ENCODE measurements around the gene MTARC1. TPM values are rescaled to one million over a fixed set of nuclear protein-coding genes. Genes with fewer than 3 reads are reported as not detected.
A peak's percentile ranks its signal among the peaks of the same experiment; 100 is the strongest.

Gene MTARC1
- polyA plus RNA-seq, 1 experiment = 2.6 TPM

DNA sequence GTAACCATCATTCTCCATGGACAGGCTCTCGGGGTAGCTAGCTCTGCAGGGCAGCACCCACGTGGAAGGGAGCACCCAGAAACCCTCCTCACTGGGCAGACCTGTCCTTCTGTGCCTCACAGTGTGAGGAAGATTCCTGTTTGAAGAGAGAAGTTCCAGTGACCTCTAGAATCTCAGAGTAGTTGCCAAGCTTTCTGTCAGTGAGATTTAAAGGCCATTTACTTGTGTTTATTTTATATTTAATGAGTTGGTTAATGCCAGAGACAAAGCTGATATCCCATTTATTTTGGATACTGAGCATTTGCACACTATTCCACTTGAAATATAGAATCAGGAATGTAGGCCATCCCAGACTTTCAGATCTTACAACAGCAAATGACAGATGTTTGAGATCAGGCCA is 28.7 kb downstream of the MTARC1 start:
- 0 out of 2 replicates have a peak, but pooled peaks cover 3% of the 10 kb centered on the region for H3K9me3 ChIP-seq (ENCODE audit: control insufficient read depth, insufficient read depth, low read length)
- CTCF ChIA-PET = interaction anchor here (1.7 to 3.5 kb wide), 2 partner anchors 12 to 388 kb away, joined by 6 to 14 read pairs; no protein-coding TSS in a partner anchor
- no peak for DNase-seq (ENCODE audit: low read depth, low spot score)
- peaks cover 4% of the 10 kb centered on the region for H3K27me3 ChIP-seq (ENCODE audit: control insufficient read depth, insufficient read depth, low read length)
- TF ChIP-seq, protein P1, sequence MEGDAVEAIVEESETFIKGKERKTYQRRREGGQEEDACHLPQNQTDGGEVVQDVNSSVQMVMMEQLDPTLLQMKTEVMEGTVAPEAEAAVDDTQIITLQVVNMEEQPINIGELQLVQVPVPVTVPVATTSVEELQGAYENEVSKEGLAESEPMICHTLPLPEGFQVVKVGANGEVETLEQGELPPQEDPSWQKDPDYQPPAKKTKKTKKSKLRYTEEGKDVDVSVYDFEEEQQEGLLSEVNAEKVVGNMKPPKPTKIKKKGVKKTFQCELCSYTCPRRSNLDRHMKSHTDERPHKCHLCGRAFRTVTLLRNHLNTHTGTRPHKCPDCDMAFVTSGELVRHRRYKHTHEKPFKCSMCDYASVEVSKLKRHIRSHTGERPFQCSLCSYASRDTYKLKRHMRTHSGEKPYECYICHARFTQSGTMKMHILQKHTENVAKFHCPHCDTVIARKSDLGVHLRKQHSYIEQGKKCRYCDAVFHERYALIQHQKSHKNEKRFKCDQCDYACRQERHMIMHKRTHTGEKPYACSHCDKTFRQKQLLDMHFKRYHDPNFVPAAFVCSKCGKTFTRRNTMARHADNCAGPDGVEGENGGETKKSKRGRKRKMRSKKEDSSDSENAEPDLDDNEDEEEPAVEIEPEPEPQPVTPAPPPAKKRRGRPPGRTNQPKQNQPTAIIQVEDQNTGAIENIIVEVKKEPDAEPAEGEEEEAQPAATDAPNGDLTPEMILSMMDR (IDR thresholded peaks at IDR 0.05; ENCODE audit: low read depth, low read length) = no peak
- POLR2A ChIA-PET = no interaction called here
- H3K27ac ChIP-seq (ENCODE audit: low read depth, low read length) = no peak overlapping the region
- no peak overlapping the region for H3K4me3 ChIP-seq (ENCODE audit: low read depth, low read length)

- TF ChIP-seq, protein P1 (IDR thresholded peaks at IDR 0.05; ENCODE audit: low read depth, low read length) = no peak
- H3K4me3 ChIP-seq (ENCODE audit: low read depth, low read length) = no peak overlapping the region
- CTCF ChIA-PET = interaction anchor here (1.2 kb wide), 1 partner anchor 14 kb away, joined by 3 read pairs; no protein-coding TSS in a partner anchor
- POLR2A ChIA-PET = no interaction called here
- no peak for DNase-seq (ENCODE audit: low read depth, low spot score)
- H3K9me3 ChIP-seq (ENCODE audit: control insufficient read depth, insufficient read depth, low read length) = 0 out of 2 replicates have a peak, but pooled peaks cover 3% of the 10 kb centered on the region
- peaks cover 3% of the 10 kb centered on the region for H3K27me3 ChIP-seq (ENCODE audit: control insufficient read depth, insufficient read depth, low read length)
- H3K27ac ChIP-seq (ENCODE audit: low read depth, low read length) = peak overlapping the region; percentile 0
Measured at GRCh38 chr1:220817907-220818306, 31.2 kb downstream of the MTARC1 start.

DNA sequence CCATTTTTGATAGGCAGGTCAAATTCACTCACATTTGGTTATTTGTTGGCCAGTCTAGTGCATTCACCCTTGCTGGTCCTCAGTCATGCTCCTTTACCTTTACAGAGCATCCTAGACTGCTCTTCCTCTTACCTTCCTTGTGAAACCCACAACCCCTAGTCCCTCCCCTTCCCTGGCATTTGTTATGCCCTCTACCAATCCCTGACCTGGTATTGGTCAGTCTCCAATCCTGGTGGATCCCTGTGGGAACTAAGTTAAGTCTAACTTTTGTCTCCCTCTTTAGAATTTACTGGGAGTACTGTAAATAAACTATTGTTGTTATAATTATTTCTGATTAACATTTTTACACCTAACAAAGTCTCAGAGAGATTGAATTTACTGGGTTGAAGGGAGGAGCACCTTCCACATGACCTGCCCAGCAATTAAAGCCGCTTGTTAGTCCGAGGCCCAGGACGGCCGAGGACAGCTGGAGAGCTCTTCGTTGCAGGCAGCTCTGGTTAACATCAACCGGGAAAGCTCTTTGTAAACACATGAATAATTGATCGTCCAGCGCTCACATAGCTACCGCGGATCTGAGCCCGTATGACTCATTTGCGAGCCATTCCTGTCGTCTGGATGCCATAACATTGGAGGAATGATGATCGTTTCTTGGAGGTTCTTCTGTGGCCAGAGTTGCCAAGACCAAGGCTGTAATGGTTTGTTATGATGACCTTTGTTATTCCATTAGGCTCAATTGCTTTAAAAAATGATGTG is 31.9 kb downstream of the MTARC1 start:
- H3K27ac ChIP-seq (ENCODE audit: low read depth, low read length) = peak overlapping the region; percentile 0
- no peaks in the 10 kb centered on the region for H3K27me3 ChIP-seq (ENCODE audit: control insufficient read depth, insufficient read depth, low read length)
- ChIA-PET CTCF (interaction anchor here (0.6 to 1.3 kb wide), 3 partner anchors 9 to 923 kb away, joined by 3 to 6 read pairs (median 3); partner anchors contain the start of gene DUSP10), POLR2A (interaction anchor here (0.5 to 1.7 kb wide), 5 partner anchors 10 to 617 kb away, joined by 3 to 8 read pairs (median 3); partner anchors contain the start of gene HLX)
- TF ChIP-seq, protein P1 (IDR thresholded peaks at IDR 0.05; ENCODE audit: low read depth, low read length) = no peak
- no peaks in the 10 kb centered on the region for H3K9me3 ChIP-seq (ENCODE audit: control insufficient read depth, insufficient read depth, low read length)
- H3K4me3 ChIP-seq (ENCODE audit: low read depth, low read length) = no peak overlapping the region
- peak; percentile 96 for DNase-seq (ENCODE audit: low read depth, low spot score)

DNA sequence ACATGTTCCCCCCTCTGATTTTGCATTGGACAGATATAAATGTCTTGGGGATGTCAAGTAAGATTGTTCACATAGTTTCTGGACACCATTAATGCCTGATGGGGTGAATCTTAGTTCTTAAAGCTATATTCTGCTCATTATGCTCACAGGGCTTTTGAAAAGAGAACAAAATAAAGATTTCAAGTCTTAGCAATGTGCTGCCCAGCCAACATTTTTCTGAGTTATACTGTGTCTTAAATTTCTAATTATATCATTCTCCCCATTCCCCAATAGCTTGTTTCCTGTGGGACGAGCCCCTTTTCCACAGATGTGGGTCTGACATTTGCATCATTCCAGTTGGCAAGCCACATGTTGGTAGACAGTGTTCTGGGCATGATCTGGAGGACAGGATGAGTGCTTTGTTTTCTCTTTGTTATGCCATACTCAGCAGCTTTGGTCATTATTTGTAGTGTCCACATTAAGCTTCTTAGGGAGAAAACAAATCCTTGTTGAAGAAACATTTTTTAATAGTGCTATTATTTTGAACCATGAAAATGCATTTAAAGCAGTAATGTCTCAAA is 32.8 kb downstream of the MTARC1 start:
- TF ChIP-seq, protein P1 (IDR thresholded peaks at IDR 0.05; ENCODE audit: low read depth, low read length) = no peak
- no peak overlapping the region for H3K27ac ChIP-seq (ENCODE audit: low read depth, low read length)
- H3K4me3 ChIP-seq (ENCODE audit: low read depth, low read length) = no peak overlapping the region
- ChIA-PET POLR2A (interaction anchor here (0.9 to 1.7 kb wide), 2 partner anchors 9 to 60 kb away, joined by 3 to 8 read pairs; partner anchors contain the start of gene HLX), CTCF (interaction anchor here (0.6 to 1.3 kb wide), 5 partner anchors 10 to 444 kb away, joined by 3 to 6 read pairs (median 3); no protein-coding TSS in a partner anchor)
- no peaks in the 10 kb centered on the region for H3K9me3 ChIP-seq (ENCODE audit: control insufficient read depth, insufficient read depth, low read length)
- no peaks in the 10 kb centered on the region for H3K27me3 ChIP-seq (ENCODE audit: control insufficient read depth, insufficient read depth, low read length)
- no peak for DNase-seq (ENCODE audit: low read depth, low spot score)

All from AG04450 (cell line).